Stimulated activated naive B cell treated with anti-CD40 and anti-IgM and Interleukin-4, amounts not matched to agents 10 μg/mL and 1 μg/mL and 100 μg/mL, for 72 hours (primary cell): ENCODE data around the gene CLDN15.
A peak's percentile ranks its signal among the peaks of the same experiment; 100 is the strongest.
"Not testable (repeated sequence)": the region's sequence is repeated elsewhere in the genome, so short reads cannot be mapped to it uniquely, and the experiment has no call there.

Source experiments
- ATAC-seq, 2 donors: fragments of 150-1000 bp; cut with Tn5 transposase; replicated peaks; 2 replicates each; pipeline ENCODE4 v1.10.0; 2021; ENCODE audit warnings: moderate library complexity in 1 of 2
- DNase-seq: peaks from one replicate; pipeline ENCODE4 v3.0.0; 2021
- H3K27ac Mint-ChIP-seq: one replicate; pipeline ENCODE4 v1.8.0; 2022; ENCODE audit warnings: mild to moderate bottlenecking, mixed read lengths
- H3K27me3 Mint-ChIP-seq, 2 donors: one replicate each; pipeline ENCODE4 v1.8.0; 2022; ENCODE audit warnings: mixed read lengths in 2 of 2
- H3K36me3 Mint-ChIP-seq, 2 donors: one replicate each; pipeline ENCODE4 v1.8.0; 2022; ENCODE audit warnings: mixed read lengths in 2 of 2, mild to moderate bottlenecking in 1 of 2
- H3K4me1 Mint-ChIP-seq, 2 donors: one replicate each; pipeline ENCODE4 v1.8.0; 2022; ENCODE audit warnings: mixed read lengths in 2 of 2, mild to moderate bottlenecking in 1 of 2
- H3K4me3 Mint-ChIP-seq, 2 donors: one replicate each; pipeline ENCODE4 v1.8.0; 2022; ENCODE audit warnings: mild to moderate bottlenecking in 2 of 2, mixed read lengths in 2 of 2, moderate library complexity in 1 of 2
- H3K9me3 Mint-ChIP-seq, 2 donors: one replicate each; pipeline ENCODE4 v1.8.0; 2022; ENCODE audit warnings: mixed read lengths in 2 of 2, mild to moderate bottlenecking in 1 of 2

Gene CLDN15

DNA sequence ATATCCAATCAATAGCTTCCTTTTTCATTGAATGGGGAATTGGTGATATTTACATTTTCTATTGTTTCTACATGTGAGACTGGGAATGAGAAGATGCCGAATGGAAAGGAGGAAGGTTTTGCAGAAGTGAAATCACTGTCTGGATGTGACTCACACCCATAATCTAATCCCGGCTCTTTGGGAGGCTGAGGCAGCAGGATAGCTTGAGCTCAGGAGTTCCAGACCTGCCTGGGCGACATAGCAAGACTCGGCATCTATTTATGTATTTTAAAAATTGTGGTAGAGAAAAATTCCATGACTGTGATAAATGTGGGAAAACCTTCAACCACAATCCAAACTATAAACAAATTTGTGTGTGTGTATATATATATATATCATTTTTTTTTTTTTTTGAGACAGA is 18.2 kb upstream of the CLDN15 start:
- ATAC-seq (no peak), DNase-seq (no peak)
- H3K36me3 Mint-ChIP-seq: peaks cover 5 to 6% of the 10 kb centered on the region in 2 donors
- H3K4me1 Mint-ChIP-seq: peaks cover 6 to 12% of the 10 kb centered on the region in 2 donors
- H3K27ac Mint-ChIP-seq: no peak overlapping the region
- peaks cover 5 to 7% of the 10 kb centered on the region in 2 donors for H3K27me3 Mint-ChIP-seq
- no peak overlapping the region for H3K4me3 Mint-ChIP-seq
- no peaks in the 10 kb centered on the region for H3K9me3 Mint-ChIP-seq

DNA sequence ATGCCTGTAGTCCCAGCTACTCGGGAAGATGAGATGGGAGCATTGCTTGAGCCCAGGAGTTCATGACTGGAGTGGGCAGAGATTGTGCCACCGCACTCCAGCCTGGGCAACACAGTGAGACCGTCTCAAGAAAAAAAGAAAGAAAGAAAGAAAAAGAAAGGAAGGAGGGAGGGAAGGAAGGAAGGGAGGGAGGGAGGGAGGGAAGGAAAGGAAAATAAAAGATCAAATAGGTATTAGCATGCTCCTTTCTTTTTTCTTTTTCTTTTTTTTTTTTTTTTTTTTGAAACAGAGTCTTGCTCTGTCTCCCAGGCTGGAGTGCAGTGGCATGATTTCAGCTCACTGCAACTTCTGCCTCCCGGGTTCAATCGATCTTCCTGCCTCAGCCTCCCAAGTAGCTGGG is 15.6 kb upstream of the CLDN15 start:
- H3K27me3 Mint-ChIP-seq, DNase-seq, ATAC-seq, H3K27ac Mint-ChIP-seq, H3K9me3 Mint-ChIP-seq: not testable (repeated sequence)
- H3K4me3 Mint-ChIP-seq: peak overlapping the region; percentile 88 to 96
- peaks cover 7 to 12% of the 10 kb centered on the region in 2 donors for H3K36me3 Mint-ChIP-seq
- peaks cover 13 to 25% of the 10 kb centered on the region in 2 donors for H3K4me1 Mint-ChIP-seq

GRCh38 chr7:101251871-101252659 is 14.5 kb upstream of the CLDN15 start:
- ATAC-seq: peak; percentile 99
- Mint-ChIP-seq H3K4me3 (peak overlapping the region; percentile 88 to 96), H3K27me3 (peaks cover 5 to 7% of the 10 kb centered on the region in 2 donors), H3K27ac (peak overlapping the region; percentile 95), H3K9me3 (no peaks in the 10 kb centered on the region), H3K36me3 (peaks cover 13 to 19% of the 10 kb centered on the region in 2 donors), H3K4me1 (peaks cover 19 to 35% of the 10 kb centered on the region in 2 donors)
- DNase-seq: peak; percentile 99

- Mint-ChIP-seq H3K9me3 (no peaks in the 10 kb centered on the region), H3K4me3 (peak overlapping the region; percentile 88 to 96), H3K27me3 (peaks cover 0 to 7% of the 10 kb centered on the region in 2 donors), H3K27ac (peak overlapping the region; percentile 43), H3K36me3 (peaks cover 19 to 26% of the 10 kb centered on the region in 2 donors), H3K4me1 (peaks cover 25 to 46% of the 10 kb centered on the region in 2 donors)
- DNase-seq (no peak), ATAC-seq (peak; percentile 24 to 41)
These were observed 12.7 kb upstream of the CLDN15 start for GRCh38 chr7:101250324-101250723.

DNA sequence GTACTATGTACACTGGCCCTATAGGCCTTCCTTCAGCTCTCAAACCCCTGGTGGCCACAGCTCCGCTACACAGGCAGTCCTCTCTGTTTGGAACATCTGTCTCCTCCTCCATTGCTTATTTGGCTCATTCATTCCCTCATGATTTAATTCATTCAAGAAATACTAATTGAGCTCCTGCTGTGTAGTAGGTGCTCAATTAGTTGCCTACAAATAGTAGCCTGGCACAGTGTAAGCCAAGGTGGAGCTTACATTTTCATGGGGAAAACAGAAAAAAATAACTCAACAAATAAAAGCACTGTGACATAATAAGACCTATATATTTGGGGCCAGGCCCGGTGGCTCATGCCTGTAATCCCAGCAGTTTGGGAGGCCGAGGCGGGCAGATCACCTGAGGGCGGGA is 10.7 kb upstream of the CLDN15 start:
- DNase-seq (no peak), ATAC-seq (no peak)
- Mint-ChIP-seq H3K27me3 (no peaks in the 10 kb centered on the region), H3K4me3 (no peak overlapping the region), H3K27ac (no peak overlapping the region), H3K36me3 (peaks cover 25 to 35% of the 10 kb centered on the region in 2 donors), H3K4me1 (peaks cover 34 to 61% of the 10 kb centered on the region in 2 donors), H3K9me3 (no peaks in the 10 kb centered on the region)

GRCh38 chr7:101245147-101245668 is 7.6 kb upstream of the CLDN15 start:
- H3K4me3 Mint-ChIP-seq: peak overlapping the region; percentile 92 to 99
- no peaks in the 10 kb centered on the region for H3K9me3 Mint-ChIP-seq
- DNase-seq (no peak), ATAC-seq (no peak)
- H3K27ac Mint-ChIP-seq: peak overlapping the region; percentile 98
- H3K36me3 Mint-ChIP-seq: peaks cover 25 to 37% of the 10 kb centered on the region in 2 donors
- H3K27me3 Mint-ChIP-seq: no peaks in the 10 kb centered on the region
- H3K4me1 Mint-ChIP-seq: peaks cover 28 to 58% of the 10 kb centered on the region in 2 donors

DNA sequence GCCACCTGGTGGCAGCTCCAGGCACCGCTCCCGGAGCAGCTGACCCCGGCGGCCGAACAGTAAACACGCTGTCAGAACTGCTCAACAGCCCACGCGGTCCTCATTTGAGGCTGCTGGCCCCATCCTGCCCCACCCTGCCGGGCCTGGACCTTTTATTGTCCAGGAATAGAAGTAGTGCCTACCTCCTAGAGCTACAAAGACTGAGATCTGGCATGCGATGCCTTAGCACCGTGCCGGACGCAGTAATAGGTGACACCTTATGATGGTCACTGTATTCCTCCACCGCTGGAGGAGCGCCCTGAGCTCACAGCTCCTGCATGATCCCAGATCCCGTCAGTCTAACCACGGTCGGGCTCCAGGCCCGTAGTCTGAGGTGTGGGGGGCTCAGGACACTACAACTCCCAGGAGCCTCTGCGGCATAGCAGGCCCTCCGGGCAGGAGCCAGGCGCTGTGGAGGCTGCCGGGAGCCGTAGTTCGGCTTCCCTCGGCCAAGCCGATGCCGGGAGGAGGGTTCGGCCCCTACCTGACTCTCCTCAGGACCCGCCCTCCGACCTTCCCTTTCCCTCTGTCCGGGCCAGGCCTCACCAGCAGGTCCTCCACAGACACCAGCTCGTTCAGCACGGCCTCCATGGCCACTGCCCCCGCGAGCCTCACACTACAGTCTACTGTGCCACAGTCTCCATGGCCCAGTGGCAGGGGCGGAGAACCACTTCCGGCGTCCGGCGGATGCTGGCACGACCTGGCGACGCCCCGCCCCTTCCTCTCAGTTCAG is 7.0 kb upstream of the CLDN15 start, which contains the start of gene FIS1:
Gene FIS1, minus strand, starts transcription at position 707 of the 772 bp plus-strand sequence. Its CDS starts 77 bp downstream, at position 630.
- Mint-ChIP-seq H3K36me3 (peaks cover 24 to 37% of the 10 kb centered on the region in 2 donors), H3K4me1 (peaks cover 26 to 56% of the 10 kb centered on the region in 2 donors)
- peak; percentile 94 to 96 for ATAC-seq

DNA sequence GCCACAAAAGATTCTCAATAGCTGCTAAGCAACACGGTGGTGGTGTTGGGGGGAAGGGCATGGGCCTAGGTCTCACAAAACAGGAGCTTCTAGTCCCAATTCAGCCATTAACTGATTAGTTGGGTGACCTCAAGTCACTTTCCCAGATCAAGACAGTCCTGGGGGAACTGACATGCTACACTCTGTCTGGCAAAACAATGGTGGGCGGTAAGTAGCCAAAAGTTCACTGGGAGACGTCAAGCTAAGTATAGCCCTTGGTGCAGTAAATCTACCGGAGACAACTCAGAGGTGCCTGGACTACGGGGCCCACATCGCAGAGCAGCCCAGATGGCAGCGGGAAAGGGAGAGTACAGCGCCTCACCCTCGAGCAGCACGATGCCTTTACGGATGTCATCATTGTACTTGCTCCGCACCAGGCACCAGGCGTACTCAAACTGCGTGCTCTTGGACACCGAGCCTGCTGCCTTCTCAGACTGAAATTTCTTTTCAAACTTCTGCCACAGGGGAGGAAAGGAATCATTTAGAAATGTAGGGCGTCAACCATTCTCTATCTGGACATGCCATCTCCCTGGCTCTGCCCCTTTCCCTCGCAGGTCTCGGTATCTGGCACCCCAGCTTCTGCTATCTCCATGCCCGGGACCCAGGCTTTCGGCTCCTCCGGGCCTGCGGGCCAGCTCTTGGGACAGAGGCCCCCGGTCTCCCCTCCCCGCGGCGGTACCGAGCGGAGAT is 6.2 kb upstream of the CLDN15 start:
- H3K27me3 Mint-ChIP-seq: no peaks in the 10 kb centered on the region
- H3K9me3 Mint-ChIP-seq: no peaks in the 10 kb centered on the region
- H3K27ac Mint-ChIP-seq: peak overlapping the region; percentile 98
- H3K4me1 Mint-ChIP-seq: peaks cover 28 to 63% of the 10 kb centered on the region in 2 donors
- H3K4me3 Mint-ChIP-seq: peak overlapping the region; percentile 92 to 99
- peaks cover 29 to 44% of the 10 kb centered on the region in 2 donors for H3K36me3 Mint-ChIP-seq
- peak; percentile 72 for DNase-seq
- ATAC-seq: no peak

More for the DNA sequence above, 7.0 kb upstream of the CLDN15 start, which contains the start of gene FIS1:
- peak within 1 kb of the TSS; percentile 98 for H3K27ac Mint-ChIP-seq
- H3K9me3 Mint-ChIP-seq: no peaks in the 10 kb centered on the region
- peak within 1 kb of the TSS; percentile 92 to 99 for H3K4me3 Mint-ChIP-seq
- H3K27me3 Mint-ChIP-seq: no peaks in the 10 kb centered on the region
- DNase-seq: peak; percentile 91

GRCh38 chr7:101241443-101242349 is 4.1 kb upstream of the CLDN15 start:
- peaks cover 25 to 61% of the 10 kb centered on the region in 2 donors for H3K4me1 Mint-ChIP-seq
- no peak overlapping the region for H3K27ac Mint-ChIP-seq
- no peaks in the 10 kb centered on the region for H3K27me3 Mint-ChIP-seq

GRCh38 chr7:101241015-101241363 is 3.4 kb upstream of the CLDN15 start:
- H3K27me3 Mint-ChIP-seq: no peaks in the 10 kb centered on the region
- ATAC-seq (no peak), DNase-seq (no peak)
- no peak overlapping the region for H3K4me3 Mint-ChIP-seq
- peaks cover 25 to 65% of the 10 kb centered on the region in 2 donors for H3K4me1 Mint-ChIP-seq
- no peaks in the 10 kb centered on the region for H3K9me3 Mint-ChIP-seq
- peak overlapping the region; percentile 66 for H3K27ac Mint-ChIP-seq
- H3K36me3 Mint-ChIP-seq: peaks cover 47 to 50% of the 10 kb centered on the region in 2 donors

More at GRCh38 chr7:101241443-101242349, 4.1 kb upstream of the CLDN15 start:
- no peak for DNase-seq
- H3K9me3 Mint-ChIP-seq: no peaks in the 10 kb centered on the region
- ATAC-seq: no peak
- no peak overlapping the region for H3K4me3 Mint-ChIP-seq
- peaks cover 40 to 44% of the 10 kb centered on the region in 2 donors for H3K36me3 Mint-ChIP-seq

DNA sequence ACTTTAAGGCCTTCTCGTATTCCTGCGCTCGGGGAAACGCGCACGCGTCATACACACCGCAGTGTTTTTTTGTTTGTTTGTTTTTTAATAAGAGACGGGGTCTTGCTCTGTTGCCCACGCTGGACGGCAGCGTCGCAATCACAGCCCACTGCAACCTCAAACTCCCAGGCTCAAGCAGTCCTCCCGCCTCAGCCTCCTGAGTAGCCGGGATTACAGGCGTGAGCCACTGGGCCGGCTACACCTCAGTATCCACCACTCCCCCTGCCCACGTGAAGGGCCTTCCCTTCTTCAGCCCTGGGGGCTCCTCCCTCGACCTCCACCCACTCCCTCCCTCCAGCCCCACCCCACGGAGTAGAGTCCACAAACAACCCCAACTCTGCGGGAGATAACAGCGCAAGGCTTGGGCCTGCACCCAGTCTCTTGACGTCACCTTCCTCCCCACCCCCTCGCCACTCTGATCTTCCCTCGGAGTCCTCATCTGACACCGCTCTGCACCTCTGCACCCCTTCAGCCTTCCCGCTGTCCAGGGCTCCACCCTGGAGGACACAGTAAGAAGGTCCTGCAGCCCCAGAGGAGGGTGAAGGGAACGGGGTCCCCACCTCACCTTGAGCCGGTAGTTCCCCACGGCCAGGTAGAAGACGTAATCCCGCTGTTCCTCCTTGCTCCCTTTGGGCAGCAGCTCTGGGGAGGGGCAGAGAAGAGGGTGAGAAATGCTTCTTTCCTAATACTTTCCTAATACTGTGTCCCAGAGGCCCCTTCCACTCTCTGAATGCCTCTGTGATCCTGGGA is 2.8 kb upstream of the CLDN15 start:
- no peak for ATAC-seq
- Mint-ChIP-seq H3K27me3 (no peaks in the 10 kb centered on the region), H3K4me3 (no peak overlapping the region)

GRCh38 chr7:101239951-101240220 is 2.3 kb upstream of the CLDN15 start:
- peaks cover 39 to 43% of the 10 kb centered on the region in 2 donors for H3K36me3 Mint-ChIP-seq
- no peak overlapping the region for H3K4me3 Mint-ChIP-seq
- no peaks in the 10 kb centered on the region for H3K27me3 Mint-ChIP-seq

More for the DNA sequence above, 2.8 kb upstream of the CLDN15 start:
- Mint-ChIP-seq H3K4me1 (peaks cover 19 to 59% of the 10 kb centered on the region in 2 donors), H3K36me3 (peaks cover 43 to 46% of the 10 kb centered on the region in 2 donors), H3K9me3 (no peaks in the 10 kb centered on the region), H3K27ac (peak overlapping the region; percentile 66)
- DNase-seq: no peak

More at GRCh38 chr7:101239951-101240220, 2.3 kb upstream of the CLDN15 start:
- DNase-seq (no peak), ATAC-seq (no peak)
- Mint-ChIP-seq H3K27ac (no peak overlapping the region), H3K9me3 (no peaks in the 10 kb centered on the region), H3K4me1 (peaks cover 15 to 54% of the 10 kb centered on the region in 2 donors)
